Large intestine (tissue), 3 donors: Measurements from ENCODE around the gene WNT9B. TPM values are rescaled to one million over a fixed set of nuclear protein-coding genes. Genes with fewer than 3 reads are reported as not detected.
A peak's percentile ranks its signal among the peaks of the same experiment; 100 is the strongest.

Source experiments
- DNase-seq, 2 donors: peaks; one replicate each; pipeline versions ENCODE4 v3.0.0 to v3.0.0-alpha.2; 2013
- H3K27ac ChIP-seq: one replicate; pipeline ENCODE4 v1.5.1; 2013; ENCODE audit warnings: low read length
- H3K27me3 ChIP-seq: 2 replicates; pipeline ENCODE4 v1.6.1; 2013; ENCODE audit warnings: low read length; ENCODE audit not compliant: control insufficient read depth, insufficient read depth
- H3K36me3 ChIP-seq: 2 replicates; pipeline ENCODE4 v1.6.1; 2013; ENCODE audit warnings: low read length; ENCODE audit not compliant: control insufficient read depth, insufficient read depth
- H3K4me1 ChIP-seq: one replicate; pipeline ENCODE4 v1.6.1; 2013; ENCODE audit warnings: low read length; ENCODE audit not compliant: control insufficient read depth, insufficient read depth
- H3K4me3 ChIP-seq: one replicate; pipeline ENCODE4 v1.5.1; 2013; ENCODE audit warnings: low read length
- H3K9me3 ChIP-seq: one replicate; pipeline ENCODE4 v1.6.1; 2013; ENCODE audit warnings: mild to moderate bottlenecking, low read depth, low read length, moderate library complexity; ENCODE audit not compliant: control insufficient read depth
- WGBS: methylation state at CpG from one replicate; pipeline ENCODE4 v1.1.5; 2013; ENCODE audit warnings: low lambda C conversion rate; ENCODE audit not compliant: insufficient coverage; 5-methylcytosine and 5-hydroxymethylcytosine counted together
- polyA plus RNA-seq: library from polyadenylated mRNA; unstranded; fragments of 120-200 nt; gene quantifications from one replicate; pipeline ENCODE4 v1.2.1, GENCODE V29; 2013

WNT9B gene
- polyA plus RNA-seq, 1 donor: not detected

GRCh38 chr17:46815474-46816353 lies 35.7 kb upstream of the WNT9B start:
- no peak for DNase-seq
- peaks cover 16% of the 10 kb centered on the region for H3K4me1 ChIP-seq
- WGBS: no CpG with 5 or more reads among the region's 12 CpGs
- peaks cover 13% of the 10 kb centered on the region for H3K9me3 ChIP-seq
- no peak overlapping the region for H3K27ac ChIP-seq
- no peak overlapping the region for H3K4me3 ChIP-seq
- H3K36me3 ChIP-seq: no peaks in the 10 kb centered on the region
- peaks cover 91% of the 10 kb centered on the region for H3K27me3 ChIP-seq

GRCh38 chr17:46817151-46817900 lies 34.1 kb upstream of the WNT9B start:
- WGBS: 14% methylated on average over 1 of the region's 22 CpGs
- Histone ChIP-seq H3K36me3 (no peaks in the 10 kb centered on the region), H3K27ac (no peak overlapping the region), H3K4me1 (peaks cover 16% of the 10 kb centered on the region), H3K27me3 (peaks cover 96% of the 10 kb centered on the region), H3K9me3 (peaks cover 15% of the 10 kb centered on the region), H3K4me3 (no peak overlapping the region)
- DNase-seq: no peak

- no CpG with 5 or more reads among the region's 5 CpGs for WGBS
- peaks cover 96% of the 10 kb centered on the region for H3K27me3 ChIP-seq
- DNase-seq: no peak
Observed at GRCh38 chr17:46817901-46818209, 33.5 kb upstream of the WNT9B start.

GRCh38 chr17:46818316-46818928 lies 33.0 kb upstream of the WNT9B start, which contains the start of gene WNT3:
Gene WNT3 (minus strand): TSS chr17:46818692. CDS start chr17:46818597, 95 bp downstream.
- peak within 1 kb of the TSS; percentile 18 for H3K4me3 ChIP-seq
- peak in 1 of 2 donors; percentile 34 for DNase-seq
- H3K9me3 ChIP-seq: peaks cover 19% of the 10 kb centered on the region
- H3K27me3 ChIP-seq: peaks cover 96% of the 10 kb centered on the region
- peaks cover 16% of the 10 kb centered on the region for H3K4me1 ChIP-seq
- no CpG with 5 or more reads among the region's 47 CpGs for WGBS
- H3K27ac ChIP-seq: no peak within 1 kb of the TSS
- no peaks in the 10 kb centered on the region for H3K36me3 ChIP-seq

More at GRCh38 chr17:46817901-46818209, 33.5 kb upstream of the WNT9B start:
- Histone ChIP-seq H3K36me3 (no peaks in the 10 kb centered on the region), H3K27ac (no peak overlapping the region), H3K9me3 (peaks cover 19% of the 10 kb centered on the region), H3K4me3 (no peak overlapping the region), H3K4me1 (peaks cover 16% of the 10 kb centered on the region)

GRCh38 chr17:46818929-46819859 lies 32.2 kb upstream of the WNT9B start:
- DNase-seq: no peak
- WGBS: 0% methylated on average over 1 of the region's 72 CpGs
- H3K27me3 ChIP-seq: peaks cover 95% of the 10 kb centered on the region

GRCh38 chr17:46819906-46820351 lies 31.5 kb upstream of the WNT9B start:
- Histone ChIP-seq H3K4me3 (no peak overlapping the region), H3K4me1 (peaks cover 16% of the 10 kb centered on the region), H3K27ac (no peak overlapping the region), H3K27me3 (peaks cover 92% of the 10 kb centered on the region), H3K9me3 (peaks cover 19% of the 10 kb centered on the region), H3K36me3 (no peaks in the 10 kb centered on the region)
- WGBS: no CpG with 5 or more reads among the region's 24 CpGs
- no peak for DNase-seq

More at GRCh38 chr17:46818929-46819859, 32.2 kb upstream of the WNT9B start:
- H3K4me3 ChIP-seq: peak overlapping the region; percentile 18
- H3K4me1 ChIP-seq: peaks cover 16% of the 10 kb centered on the region
- H3K27ac ChIP-seq: no peak overlapping the region
- peaks cover 19% of the 10 kb centered on the region for H3K9me3 ChIP-seq
- H3K36me3 ChIP-seq: no peaks in the 10 kb centered on the region

- WGBS: no CpG with 5 or more reads among the region's 13 CpGs
- DNase-seq: no peak
- Histone ChIP-seq H3K4me1 (peaks cover 16% of the 10 kb centered on the region), H3K4me3 (no peak overlapping the region), H3K27ac (no peak overlapping the region), H3K27me3 (peaks cover 89% of the 10 kb centered on the region), H3K36me3 (no peaks in the 10 kb centered on the region), H3K9me3 (peaks cover 19% of the 10 kb centered on the region)
Observed at GRCh38 chr17:46820592-46821450, 30.6 kb upstream of the WNT9B start.

- DNase-seq: no peak
- WGBS: no CpG with 5 or more reads among the region's 31 CpGs
- H3K27me3 ChIP-seq: peaks cover 80% of the 10 kb centered on the region
- H3K27ac ChIP-seq: no peak overlapping the region
- H3K9me3 ChIP-seq: peaks cover 19% of the 10 kb centered on the region
- no peaks in the 10 kb centered on the region for H3K36me3 ChIP-seq
- peaks cover 16% of the 10 kb centered on the region for H3K4me1 ChIP-seq
- H3K4me3 ChIP-seq: no peak overlapping the region
Observed at GRCh38 chr17:46821482-46822387, 29.6 kb upstream of the WNT9B start.
